ENCODE results near the gene EFS.

DNA sequence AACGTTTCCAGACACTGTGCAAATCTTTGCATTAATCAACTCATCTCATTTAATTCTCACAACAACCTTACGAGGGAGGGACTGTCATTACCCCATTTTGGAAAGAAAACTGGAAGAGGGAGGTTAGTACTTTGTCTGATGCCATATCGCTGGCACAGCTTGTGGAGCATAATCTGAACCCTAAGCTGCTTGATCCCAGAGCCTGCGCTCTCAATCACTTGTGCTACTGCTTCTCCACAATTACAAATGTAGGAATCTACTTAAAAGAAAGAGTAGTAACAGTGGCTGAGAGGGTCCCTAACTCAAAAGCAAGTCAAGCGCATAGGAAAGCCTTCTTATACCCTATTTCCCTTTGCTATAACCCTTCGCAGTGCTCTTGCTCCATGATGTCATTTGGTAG lies 3.2 kb downstream of the EFS start:
- TF ChIP-seq SIN3A (IDR thresholded peaks at IDR 0.05; ENCODE audit: borderline replicate concordance, insufficient read depth, low read depth, low read length) (no peak), POLR2AphosphoS5 (IDR thresholded peaks at IDR 0.05; ENCODE audit: low read depth, low read length) (no peak), TCF7L2 (IDR thresholded peaks at IDR 0.05; ENCODE audit: low read depth, low read length) (no peak)
- TF ChIP-seq, protein P1, sequence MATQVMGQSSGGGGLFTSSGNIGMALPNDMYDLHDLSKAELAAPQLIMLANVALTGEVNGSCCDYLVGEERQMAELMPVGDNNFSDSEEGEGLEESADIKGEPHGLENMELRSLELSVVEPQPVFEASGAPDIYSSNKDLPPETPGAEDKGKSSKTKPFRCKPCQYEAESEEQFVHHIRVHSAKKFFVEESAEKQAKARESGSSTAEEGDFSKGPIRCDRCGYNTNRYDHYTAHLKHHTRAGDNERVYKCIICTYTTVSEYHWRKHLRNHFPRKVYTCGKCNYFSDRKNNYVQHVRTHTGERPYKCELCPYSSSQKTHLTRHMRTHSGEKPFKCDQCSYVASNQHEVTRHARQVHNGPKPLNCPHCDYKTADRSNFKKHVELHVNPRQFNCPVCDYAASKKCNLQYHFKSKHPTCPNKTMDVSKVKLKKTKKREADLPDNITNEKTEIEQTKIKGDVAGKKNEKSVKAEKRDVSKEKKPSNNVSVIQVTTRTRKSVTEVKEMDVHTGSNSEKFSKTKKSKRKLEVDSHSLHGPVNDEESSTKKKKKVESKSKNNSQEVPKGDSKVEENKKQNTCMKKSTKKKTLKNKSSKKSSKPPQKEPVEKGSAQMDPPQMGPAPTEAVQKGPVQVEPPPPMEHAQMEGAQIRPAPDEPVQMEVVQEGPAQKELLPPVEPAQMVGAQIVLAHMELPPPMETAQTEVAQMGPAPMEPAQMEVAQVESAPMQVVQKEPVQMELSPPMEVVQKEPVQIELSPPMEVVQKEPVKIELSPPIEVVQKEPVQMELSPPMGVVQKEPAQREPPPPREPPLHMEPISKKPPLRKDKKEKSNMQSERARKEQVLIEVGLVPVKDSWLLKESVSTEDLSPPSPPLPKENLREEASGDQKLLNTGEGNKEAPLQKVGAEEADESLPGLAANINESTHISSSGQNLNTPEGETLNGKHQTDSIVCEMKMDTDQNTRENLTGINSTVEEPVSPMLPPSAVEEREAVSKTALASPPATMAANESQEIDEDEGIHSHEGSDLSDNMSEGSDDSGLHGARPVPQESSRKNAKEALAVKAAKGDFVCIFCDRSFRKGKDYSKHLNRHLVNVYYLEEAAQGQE (IDR thresholded peaks at IDR 0.05; ENCODE audit: insufficient read depth in 1 of 2, low read depth in 2 of 2, low read length in 1 of 2), result no peak
- TF ChIP-seq, protein P2, sequence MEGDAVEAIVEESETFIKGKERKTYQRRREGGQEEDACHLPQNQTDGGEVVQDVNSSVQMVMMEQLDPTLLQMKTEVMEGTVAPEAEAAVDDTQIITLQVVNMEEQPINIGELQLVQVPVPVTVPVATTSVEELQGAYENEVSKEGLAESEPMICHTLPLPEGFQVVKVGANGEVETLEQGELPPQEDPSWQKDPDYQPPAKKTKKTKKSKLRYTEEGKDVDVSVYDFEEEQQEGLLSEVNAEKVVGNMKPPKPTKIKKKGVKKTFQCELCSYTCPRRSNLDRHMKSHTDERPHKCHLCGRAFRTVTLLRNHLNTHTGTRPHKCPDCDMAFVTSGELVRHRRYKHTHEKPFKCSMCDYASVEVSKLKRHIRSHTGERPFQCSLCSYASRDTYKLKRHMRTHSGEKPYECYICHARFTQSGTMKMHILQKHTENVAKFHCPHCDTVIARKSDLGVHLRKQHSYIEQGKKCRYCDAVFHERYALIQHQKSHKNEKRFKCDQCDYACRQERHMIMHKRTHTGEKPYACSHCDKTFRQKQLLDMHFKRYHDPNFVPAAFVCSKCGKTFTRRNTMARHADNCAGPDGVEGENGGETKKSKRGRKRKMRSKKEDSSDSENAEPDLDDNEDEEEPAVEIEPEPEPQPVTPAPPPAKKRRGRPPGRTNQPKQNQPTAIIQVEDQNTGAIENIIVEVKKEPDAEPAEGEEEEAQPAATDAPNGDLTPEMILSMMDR (IDR thresholded peaks at IDR 0.05), result no peak

Measured in Panc1 (cell line).